B cell (primary cell): ENCODE measurements around the gene C3AR1. TPM values are rescaled to one million over a fixed set of nuclear protein-coding genes. Genes with fewer than 3 reads are reported as not detected.
A peak's percentile ranks its signal among the peaks of the same experiment; 100 is the strongest.

Experiments used
- ATAC-seq: fragments of 200-7000 bp; cut with Tn5 transposase; one replicate; pipeline ENCODE4 v1.10.0; 2021; ENCODE audit warnings: low read depth, mild to moderate bottlenecking, moderate number of reproducible peaks, moderate library complexity
- CTCF ChIA-PET: fragments of 350-600 bp; sonication (Branson Sonifier 250); formaldehyde crosslinking; loops from one replicate; lab custom pipeline; 2021; ENCODE audit warnings: antibody characterized with exemption, inconsistent platforms; lab: Charles Lee
- POLR2A ChIA-PET: fragments of 350-600 bp; sonication (Branson Sonifier 250); formaldehyde crosslinking; loops from one replicate; lab custom pipeline; 2021; ENCODE audit warnings: antibody characterized with exemption; lab: Charles Lee
- DNase-seq: peaks from one replicate; pipeline ENCODE4 v3.0.0; 2013
- H2AFZ ChIP-seq: 2 replicates; pipeline ENCODE4 v1.6.1; 2012; ENCODE audit warnings: mild to moderate bottlenecking, low read depth, low read length; ENCODE audit not compliant: insufficient read depth, poor library complexity, severe bottlenecking
- H3K27ac ChIP-seq, 2 donors: 1 replicate in 1 of 2; 2 replicates in 1 of 2; pipeline ENCODE4 v1.5.1; 2012 to 2013; ENCODE audit warnings: low read length in 2 of 2, mild to moderate bottlenecking in 2 of 2, moderate library complexity in 1 of 2
- H3K27me3 ChIP-seq, 4 experiments: fragments of 200-600 bp in 1 of 4; sonication (generic) in 1 of 4; replicated peaks in 1 of 4; 1 replicate in 2 of 4; 2 replicates in 2 of 4; pipeline versions ENCODE4 v1.6.1 to v1.7.0; 2013 to 2016; ENCODE audit warnings: low read length in 3 of 4, mild to moderate bottlenecking in 2 of 4, mixed read lengths in 1 of 4, moderate library complexity in 1 of 4; ENCODE audit not compliant: insufficient read depth in 4 of 4, control insufficient read depth in 3 of 4; ENCODE audit errors: control extremely low read depth in 1 of 4
- H3K36me3 ChIP-seq, 2 experiments: replicated peaks in 1 of 2; 1 replicate in 1 of 2; 2 replicates in 1 of 2; pipeline versions ENCODE4 v1.6.1 to v1.7.1; 2013; ENCODE audit warnings: low read length in 1 of 2; ENCODE audit not compliant: insufficient read depth in 2 of 2, control insufficient read depth in 1 of 2; ENCODE audit errors: control extremely low read depth in 1 of 2, extremely low read depth in 1 of 2
- H3K4me1 ChIP-seq, 2 donors: fragments of 200-600 bp in 1 of 2; sonication (generic) in 1 of 2; 1 replicate in 1 of 2; 2 replicates in 1 of 2; pipeline versions ENCODE4 v1.5.1 to v1.6.1; 2013 to 2017; ENCODE audit warnings: low read length in 2 of 2; ENCODE audit not compliant: control insufficient read depth in 2 of 2, insufficient read depth in 2 of 2
- H3K4me2 ChIP-seq: replicated peaks from 2 replicates; pipeline ENCODE3; 2012; ENCODE audit warnings: mild to moderate bottlenecking, low read depth, low read length; ENCODE audit not compliant: poor library complexity, severe bottlenecking
- H3K4me3 ChIP-seq, 5 experiments: fragments of 200-600 bp in 1 of 5; sonication (generic) in 1 of 5; 1 replicate in 3 of 5; 2 replicates in 2 of 5; pipeline versions ENCODE4 v1.5.1 to v1.7.0; 2011 to 2016; ENCODE audit warnings: low read length in 4 of 5, mild to moderate bottlenecking in 4 of 5, low read depth in 2 of 5, control low read depth in 1 of 5, moderate library complexity in 1 of 5; ENCODE audit not compliant: insufficient read depth in 1 of 5; ENCODE audit errors: control extremely low read depth in 1 of 5, extremely low read depth in 1 of 5
- H3K79me2 ChIP-seq: fragments of 200-600 bp; sonication (generic); one replicate; pipeline ENCODE4 v1.6.0; 2016; ENCODE audit warnings: low read length; ENCODE audit not compliant: control insufficient read depth, insufficient read depth
- H3K9ac ChIP-seq: fragments of 200-600 bp; sonication (generic); 2 replicates; pipeline ENCODE4 v1.6.1; 2017; ENCODE audit warnings: mild to moderate bottlenecking, low read length, moderate library complexity
- H3K9me3 ChIP-seq, 3 donors: one replicate each; pipeline versions ENCODE4 v1.6.1 to v1.7.1; 2013; ENCODE audit warnings: low read length in 2 of 3; ENCODE audit not compliant: control insufficient read depth in 2 of 3, insufficient read depth in 1 of 3; ENCODE audit errors: control extremely low read depth in 1 of 3
- H4K20me1 ChIP-seq: 2 replicates; pipeline ENCODE4 v1.6.0; 2012; ENCODE audit warnings: mild to moderate bottlenecking, low read length; ENCODE audit not compliant: insufficient read depth, control insufficient read depth, poor library complexity, severe bottlenecking
- H3K27ac Mint-ChIP-seq: one replicate; pipeline ENCODE4 v1.8.0; 2021; ENCODE audit warnings: mixed read lengths
- H3K27me3 Mint-ChIP-seq: one replicate; pipeline ENCODE4 v1.8.0; 2021; ENCODE audit warnings: mixed read lengths
- H3K4me1 Mint-ChIP-seq: one replicate; pipeline ENCODE4 v1.8.0; 2021; ENCODE audit warnings: mixed read lengths
- H3K4me3 Mint-ChIP-seq: one replicate; pipeline ENCODE4 v1.8.0; 2021; ENCODE audit warnings: mixed read lengths
- H3K9me3 Mint-ChIP-seq: one replicate; pipeline ENCODE4 v1.8.0; 2022; ENCODE audit warnings: mixed read lengths; ENCODE audit not compliant: insufficient read depth
- CTCF ChIP-seq: fragments of 200-600 bp; IDR thresholded peaks from one replicate; pipeline ENCODE4 v1.8.0; 2022; ENCODE audit warnings: antibody characterized with exemption, mild to moderate bottlenecking
- EZH2 ChIP-seq: IDR thresholded peaks from 2 replicates; pipeline ENCODE4 v1.6.1; 2012; ENCODE audit warnings: borderline replicate concordance, low read depth, mild to moderate bottlenecking, moderate library complexity, low read length; ENCODE audit not compliant: insufficient read depth, poor library complexity, severe bottlenecking
- WGBS: methylation state at CpG from one replicate; pipeline ENCODE4 v1.1.5; 2013; ENCODE audit warnings: missing lambda C conversion rate; ENCODE audit not compliant: insufficient coverage; 5-methylcytosine and 5-hydroxymethylcytosine counted together
- intact Hi-C: fragments of 100-400 bp; cut with micrococcal nuclease; formaldehyde crosslinking; loops from one replicate; pipeline ENCODE4 v1.10.0; 2022
- polyA plus RNA-seq: library from polyadenylated mRNA; depleted of rRNA; stranded (reverse); fragments of >200 nt; gene quantifications from 2 replicates; pipeline ENCODE4 v1.2.3, GENCODE V29; 2012
- total RNA-seq, 2 donors: library from RNA; stranded (reverse); fragments of 120-200 nt in 1 of 2; gene quantifications; 1 replicate in 1 of 2; 2 replicates in 1 of 2; pipeline versions ENCODE4 v1.2.3 to v1.2.4, GENCODE V29; 2013 to 2022

C3AR1 gene
- total and polyA plus RNA-seq, 2 donors (not counting 1 experiment from before 2014, with no cell fraction given): 0.13 to 0.64 TPM

- H3K27me3 ChIP-seq: no peaks in the 10 kb centered on the region
- ChIA-PET POLR2A (no interaction called here), CTCF (interaction anchor here (0.6 to 1.5 kb wide), 3 partner anchors 106 to 1334 kb away, joined by 3 to 4 read pairs (median 4); no protein-coding TSS in a partner anchor)
- H3K4me3 ChIP-seq: peak overlapping the region in 2 of 5 experiments; percentile 11 to 12
- peaks cover 38% of the 10 kb centered on the region for H3K79me2 ChIP-seq
- TF ChIP-seq CTCF (no peak), EZH2 (no peak)
- peaks cover 8% of the 10 kb centered on the region for H4K20me1 ChIP-seq
- no peak for DNase-seq
- H3K9ac ChIP-seq: peak overlapping the region; percentile 14
- intact Hi-C loops: no loop called here
- Mint-ChIP-seq H3K9me3 (no peaks in the 10 kb centered on the region), H3K4me1 (peaks cover 66% of the 10 kb centered on the region), H3K27ac (no peak overlapping the region), H3K27me3 (no peaks in the 10 kb centered on the region), H3K4me3 (peak overlapping the region; percentile 21)
- H3K4me2 ChIP-seq: peak overlapping the region; percentile 70
- peaks cover 55 to 60% of the 10 kb centered on the region in 2 donors for H3K4me1 ChIP-seq
- WGBS: 34% methylated on average over 12 of the region's 13 CpGs
- ATAC-seq: no peak
- no peak overlapping the region for H3K27ac ChIP-seq
- no peak overlapping the region for H2AFZ ChIP-seq
- peaks cover 4 to 34% of the 10 kb centered on the region in 2 experiments for H3K36me3 ChIP-seq
- H3K9me3 ChIP-seq: no peaks in the 10 kb centered on the region
Observed at GRCh38 chr12:8038659-8039114, 27.5 kb downstream of the C3AR1 start.

- peaks cover 46% of the 10 kb centered on the region for H3K79me2 ChIP-seq
- no peaks in the 10 kb centered on the region for H3K9me3 Mint-ChIP-seq
- CTCF ChIA-PET: interaction anchor here (0.8 to 1.5 kb wide), 3 partner anchors 8 to 105 kb away, joined by 3 to 4 read pairs (median 3); no protein-coding TSS in a partner anchor
- 100% methylated on average over 1 of the region's 6 CpGs for WGBS
- peak overlapping the region; percentile 70 for H3K4me2 ChIP-seq
- no peak for TF ChIP-seq EZH2
- no peak for TF ChIP-seq CTCF
- no peak overlapping the region for H3K27ac ChIP-seq
- DNase-seq (no peak), ATAC-seq (no peak)
- no peak overlapping the region for H2AFZ ChIP-seq
- H3K36me3 ChIP-seq: peaks cover 4 to 27% of the 10 kb centered on the region in 2 experiments
- H3K4me1 ChIP-seq: peaks cover 61 to 68% of the 10 kb centered on the region in 2 donors
- H3K27me3 Mint-ChIP-seq: no peaks in the 10 kb centered on the region
- H3K27ac Mint-ChIP-seq: no peak overlapping the region
- H3K4me3 ChIP-seq: no peak overlapping the region
- no peaks in the 10 kb centered on the region for H3K9me3 ChIP-seq
- H3K4me3 Mint-ChIP-seq: peak overlapping the region; percentile 15
- H3K9ac ChIP-seq: no peak overlapping the region
- POLR2A ChIA-PET: no interaction called here
- intact Hi-C loops: no loop called here
- no peaks in the 10 kb centered on the region for H3K27me3 ChIP-seq
- H3K4me1 Mint-ChIP-seq: peaks cover 71% of the 10 kb centered on the region
- peaks cover 8% of the 10 kb centered on the region for H4K20me1 ChIP-seq
Observed at GRCh38 chr12:8037947-8038346, 28.2 kb downstream of the C3AR1 start.
